Measurements from ENCODE around the gene SHC4.

- no peak for TF ChIP-seq CTCF (IDR thresholded peaks at IDR 0.05)
- TF ChIP-seq EP300 (IDR thresholded peaks at IDR 0.05) = no peak
- TF ChIP-seq POLR2A (IDR thresholded peaks at IDR 0.05) = no peak
- no peak for TF ChIP-seq POLR2AphosphoS5 (IDR thresholded peaks at IDR 0.05)
These were observed 104.3 kb downstream of the SHC4 start for GRCh38 chr15:48859426-48859825.
